A673 (cell line): ENCODE results near the gene OXT.
"Not testable (repeated sequence)": the region's sequence is repeated elsewhere in the genome, so short reads cannot be mapped to it uniquely, and the experiment has no call there.

Source experiments
- EZH2 ChIP-seq: fragments of 200-600 bp; sonication (generic); IDR thresholded peaks from 2 replicates; pipeline ENCODE4 v1.6.1; 2017; ENCODE audit warnings: borderline replicate concordance, low read depth, mild to moderate bottlenecking, mixed read lengths, antibody characterized with exemption, low read length; ENCODE audit not compliant: poor library complexity, severe bottlenecking
- TF ChIP-seq, protein P1 (sequence below): fragments of 300-800, 200-600 bp; sonication (generic); conservative IDR thresholded peaks from 2 replicates; pipeline ENCODE4 v1.5.1; 2017; ENCODE audit warnings: low read depth, mild to moderate bottlenecking, antibody characterized with exemption, low read length, moderate library complexity, mixed read lengths

DNA sequence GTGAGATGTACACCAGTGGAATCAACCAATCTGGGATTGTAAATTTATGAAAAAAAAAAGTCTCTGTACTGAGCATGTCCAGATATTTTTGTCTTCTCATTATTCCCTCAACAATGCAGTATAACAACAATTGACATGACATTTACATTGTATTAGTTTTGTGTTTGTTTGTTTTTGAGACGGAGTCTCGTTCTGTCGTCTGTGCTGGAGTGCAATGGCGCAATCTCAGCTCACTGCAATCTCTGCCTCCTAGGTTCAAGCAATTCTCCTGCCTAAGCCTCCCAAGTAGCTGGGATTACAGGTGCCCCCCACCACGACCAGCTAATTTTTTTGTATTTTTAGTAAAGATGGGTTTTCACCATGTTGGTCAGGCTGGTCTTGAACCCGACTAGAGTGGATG is 3.9 kb downstream of the OXT start:
- TF ChIP-seq, protein P1, sequence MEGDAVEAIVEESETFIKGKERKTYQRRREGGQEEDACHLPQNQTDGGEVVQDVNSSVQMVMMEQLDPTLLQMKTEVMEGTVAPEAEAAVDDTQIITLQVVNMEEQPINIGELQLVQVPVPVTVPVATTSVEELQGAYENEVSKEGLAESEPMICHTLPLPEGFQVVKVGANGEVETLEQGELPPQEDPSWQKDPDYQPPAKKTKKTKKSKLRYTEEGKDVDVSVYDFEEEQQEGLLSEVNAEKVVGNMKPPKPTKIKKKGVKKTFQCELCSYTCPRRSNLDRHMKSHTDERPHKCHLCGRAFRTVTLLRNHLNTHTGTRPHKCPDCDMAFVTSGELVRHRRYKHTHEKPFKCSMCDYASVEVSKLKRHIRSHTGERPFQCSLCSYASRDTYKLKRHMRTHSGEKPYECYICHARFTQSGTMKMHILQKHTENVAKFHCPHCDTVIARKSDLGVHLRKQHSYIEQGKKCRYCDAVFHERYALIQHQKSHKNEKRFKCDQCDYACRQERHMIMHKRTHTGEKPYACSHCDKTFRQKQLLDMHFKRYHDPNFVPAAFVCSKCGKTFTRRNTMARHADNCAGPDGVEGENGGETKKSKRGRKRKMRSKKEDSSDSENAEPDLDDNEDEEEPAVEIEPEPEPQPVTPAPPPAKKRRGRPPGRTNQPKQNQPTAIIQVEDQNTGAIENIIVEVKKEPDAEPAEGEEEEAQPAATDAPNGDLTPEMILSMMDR: not testable (repeated sequence)
- TF ChIP-seq EZH2: not testable (repeated sequence)
